MM.1S (cell line): Measurements from ENCODE around the gene PSMD1.

Experiments used
- EZH2 ChIP-seq: fragments of 300-600 bp; sonication (generic); optimal IDR thresholded peaks from 2 replicates; pipeline ENCODE3; 2017; ENCODE audit warnings: low read depth, mild to moderate bottlenecking, antibody characterized with exemption, low read length, mixed read lengths
- EZH2phosphoT487 ChIP-seq: fragments of 300-600 bp; sonication (generic); IDR thresholded peaks from 2 replicates; pipeline ENCODE4 v1.6.1; 2018; ENCODE audit warnings: antibody characterized with exemption, low read length
- TF ChIP-seq, protein P1 (sequence below): fragments of 300-600 bp; sonication (generic); IDR thresholded peaks from 2 replicates; pipeline ENCODE4 v1.5.1; 2016; ENCODE audit warnings: antibody characterized with exemption, low read length, mixed read lengths

DNA sequence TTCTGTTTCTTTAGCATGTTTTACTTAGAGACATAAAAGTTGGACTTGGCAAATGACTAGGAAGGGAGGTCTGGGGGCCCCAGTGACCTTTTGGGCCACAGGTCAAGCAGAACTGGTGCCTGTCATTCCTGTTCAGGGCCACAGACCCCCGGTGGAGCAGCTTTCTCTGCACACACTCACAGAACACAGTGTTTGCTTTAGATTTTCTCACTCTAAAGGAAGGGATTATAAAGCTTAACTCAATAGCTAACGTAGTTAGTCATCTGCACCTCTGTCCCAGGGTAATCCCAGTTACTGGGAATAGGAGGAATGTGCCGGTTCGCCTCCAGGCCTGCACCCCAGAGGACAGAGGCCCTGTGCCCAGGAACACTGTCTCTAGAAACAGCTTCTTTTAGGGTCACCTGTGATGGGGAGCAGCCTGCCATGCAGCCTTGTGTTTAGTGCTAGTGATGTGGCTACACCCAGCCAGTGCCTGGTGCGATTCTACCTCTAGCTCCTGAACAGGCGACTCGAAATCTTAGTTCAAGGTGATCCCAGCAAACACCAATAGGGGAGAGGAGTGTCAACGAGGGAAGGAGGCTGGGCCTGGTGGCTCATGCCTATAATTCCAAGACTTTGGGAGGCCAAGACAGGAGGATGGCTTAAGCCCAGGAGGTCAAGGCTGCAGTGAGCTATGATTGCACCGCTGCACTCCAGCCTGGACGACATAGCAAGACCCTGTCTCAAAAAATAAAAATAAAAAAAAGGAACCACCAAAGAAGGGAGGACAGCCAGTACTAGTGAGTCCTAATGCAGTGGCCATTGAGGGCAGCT, 49.2 kb upstream of the PSMD1 start:
- TF ChIP-seq, protein P1, sequence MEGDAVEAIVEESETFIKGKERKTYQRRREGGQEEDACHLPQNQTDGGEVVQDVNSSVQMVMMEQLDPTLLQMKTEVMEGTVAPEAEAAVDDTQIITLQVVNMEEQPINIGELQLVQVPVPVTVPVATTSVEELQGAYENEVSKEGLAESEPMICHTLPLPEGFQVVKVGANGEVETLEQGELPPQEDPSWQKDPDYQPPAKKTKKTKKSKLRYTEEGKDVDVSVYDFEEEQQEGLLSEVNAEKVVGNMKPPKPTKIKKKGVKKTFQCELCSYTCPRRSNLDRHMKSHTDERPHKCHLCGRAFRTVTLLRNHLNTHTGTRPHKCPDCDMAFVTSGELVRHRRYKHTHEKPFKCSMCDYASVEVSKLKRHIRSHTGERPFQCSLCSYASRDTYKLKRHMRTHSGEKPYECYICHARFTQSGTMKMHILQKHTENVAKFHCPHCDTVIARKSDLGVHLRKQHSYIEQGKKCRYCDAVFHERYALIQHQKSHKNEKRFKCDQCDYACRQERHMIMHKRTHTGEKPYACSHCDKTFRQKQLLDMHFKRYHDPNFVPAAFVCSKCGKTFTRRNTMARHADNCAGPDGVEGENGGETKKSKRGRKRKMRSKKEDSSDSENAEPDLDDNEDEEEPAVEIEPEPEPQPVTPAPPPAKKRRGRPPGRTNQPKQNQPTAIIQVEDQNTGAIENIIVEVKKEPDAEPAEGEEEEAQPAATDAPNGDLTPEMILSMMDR, result no peak
- no peak for TF ChIP-seq EZH2
- TF ChIP-seq EZH2phosphoT487, result no peak
